Gastrocnemius medialis (tissue), 4 donors: ENCODE results near the gene OGA. TPM values are rescaled to one million over a fixed set of nuclear protein-coding genes. Genes with fewer than 3 reads are reported as not detected.
A peak's percentile ranks its signal among the peaks of the same experiment; 100 is the strongest.

Source experiments
- ATAC-seq, 2 donors: fragments of 150-250 bp; one replicate each; pipeline ENCODE4 v1.9.1; 2016
- DNase-seq, 2 donors: peaks; one replicate each; pipeline ENCODE4 v3.0.0-alpha.2; 2019
- H3K27ac ChIP-seq, 4 donors: fragments of 200-600 bp; sonication (generic); 1 replicate in 1 of 4; 2 replicates in 3 of 4; pipeline ENCODE4 v1.5.1; 2016 to 2018; ENCODE audit warnings: mild to moderate bottlenecking in 2 of 4, moderate library complexity in 1 of 4
- H3K27me3 ChIP-seq, 3 donors: fragments of 200-600 bp; sonication (generic) in 2 of 3; 1 replicate in 1 of 3; 2 replicates in 2 of 3; pipeline versions ENCODE4 v1.5.1 to v1.6.0; 2016 to 2019; ENCODE audit warnings: mild to moderate bottlenecking in 1 of 3, moderate library complexity in 1 of 3
- H3K36me3 ChIP-seq, 2 donors: fragments of 200-600 bp; sonication (generic) in 1 of 2; one replicate each; pipeline ENCODE4 v1.5.1; 2017 to 2018
- H3K4me1 ChIP-seq, 2 donors: fragments of 200-600 bp; sonication (generic) in 1 of 2; one replicate each; pipeline ENCODE4 v1.5.1; 2016 to 2017; ENCODE audit warnings: mild to moderate bottlenecking in 2 of 2
- H3K4me3 ChIP-seq, 4 donors: fragments of 200-600 bp; sonication (generic) in 3 of 4; 1 replicate in 1 of 4; 2 replicates in 3 of 4; pipeline ENCODE4 v1.5.1; 2016 to 2019; ENCODE audit warnings: mild to moderate bottlenecking in 2 of 4
- H3K9me3 ChIP-seq, 3 donors: fragments of 200-600 bp; sonication (generic) in 2 of 3; 1 replicate in 1 of 3; 2 replicates in 2 of 3; pipeline ENCODE4 v1.5.1; 2016 to 2019
- CTCF ChIP-seq, 5 experiments: fragments of 450-650 bp in 3 of 5; fragments of 200-600 bp in 2 of 5; sonication (generic) in 2 of 5; IDR thresholded peaks in 4 of 5; conservative IDR thresholded peaks in 1 of 5; 1 replicate in 4 of 5; 2 replicates in 1 of 5; pipeline ENCODE4 v1.5.1; 2016 to 2019; ENCODE audit warnings: antibody characterized with exemption in 5 of 5, mild to moderate bottlenecking in 3 of 5, moderate library complexity in 3 of 5
- POLR2A ChIP-seq, 2 donors: fragments of 450-650 bp; IDR thresholded peaks; one replicate each; pipeline ENCODE4 v1.6.1; 2017; ENCODE audit warnings: antibody characterized with exemption in 2 of 2, mild to moderate bottlenecking in 2 of 2, moderate library complexity in 2 of 2
- in situ Hi-C, 4 donors: fragments of 200-750 bp; cut with MboI; loops; one replicate each; pipeline versions ENCODE4 v1.15.0 to v1.8.0; 2017; ENCODE audit warnings: low sequenced_read_pairs in 4 of 4
- intact Hi-C: fragments of 100-400 bp; cut with DNase I; formaldehyde crosslinking; loops from one replicate; pipeline ENCODE4 v1.15.1; 2023; ENCODE audit warnings: low total_unique reads
- total RNA-seq, 4 donors: library from RNA; depleted of rRNA; stranded (reverse); fragments of >200 nt; gene quantifications; one replicate each; pipeline versions ENCODE4 v1.1.0 to v1.2.3, GENCODE V29; 2016

Gene OGA
- total RNA-seq, 4 donors from 2014 or later = 25.8 to 85.5 (median 48.3) TPM

- intact Hi-C loops (loop anchor here (2.0 kb wide), 1 partner anchor 47 kb away; no protein-coding TSS in a partner anchor), in situ Hi-C loops (loop anchor here in 1 of 4 donors (10.0 kb wide), 1 partner anchor 233 kb away; no protein-coding TSS in a partner anchor)
- Histone ChIP-seq H3K9me3 (no peaks in the 10 kb centered on the region), H3K4me1 (peaks cover 21 to 39% of the 10 kb centered on the region in 2 donors), H3K27ac (no peak overlapping the region), H3K36me3 (peaks cover 0 to 3% of the 10 kb centered on the region in 2 donors), H3K27me3 (no peaks in the 10 kb centered on the region), H3K4me3 (no peak overlapping the region)
- no peak for ATAC-seq
- DNase-seq = no peak
- TF ChIP-seq POLR2A (IDR thresholded peaks at IDR 0.05) = no peak
- TF ChIP-seq CTCF (IDR thresholded peaks at IDR 0.05 in 4 of 5, conservative IDR thresholded peaks at IDR 0.05 in 1 of 5) = no peak
Measured at GRCh38 chr10:101841826-101842225, 23.6 kb upstream of the OGA start.

GRCh38 chr10:101840741-101841453 is 22.7 kb upstream of the OGA start:
- ATAC-seq = peak; percentile 80 to 86
- TF ChIP-seq POLR2A (IDR thresholded peaks at IDR 0.05) (no peak), CTCF (IDR thresholded peaks at IDR 0.05 in 4 of 5, conservative IDR thresholded peaks at IDR 0.05 in 1 of 5) (peak; percentile 72 to 95 (median 89))
- Histone ChIP-seq H3K27ac (no peak overlapping the region), H3K4me1 (peaks cover 21 to 39% of the 10 kb centered on the region in 2 donors), H3K4me3 (peak overlapping the region; percentile 29 to 53 (median 46)), H3K9me3 (no peaks in the 10 kb centered on the region), H3K36me3 (no peaks in the 10 kb centered on the region), H3K27me3 (no peaks in the 10 kb centered on the region)
- intact Hi-C loops (loop anchor here (1.0 to 2.0 kb wide), 3 partner anchors 48 to 232 kb away; no protein-coding TSS in a partner anchor), in situ Hi-C loops (loop anchor here in 1 of 4 donors (10.0 kb wide), 1 partner anchor 234 kb away; no protein-coding TSS in a partner anchor)
- DNase-seq = peak; percentile 40 to 60

- peak overlapping the region in 3 of 4 donors; percentile 22 to 48 (median 44) for H3K4me3 ChIP-seq
- H3K27me3 ChIP-seq = no peaks in the 10 kb centered on the region
- ATAC-seq = peak in 1 of 2 donors; percentile 2
- in situ Hi-C loops = loop anchor here in 1 of 4 donors (10.0 kb wide), 1 partner anchor 235 kb away; no protein-coding TSS in a partner anchor
- no peak for DNase-seq
- peaks cover 21 to 39% of the 10 kb centered on the region in 2 donors for H3K4me1 ChIP-seq
- intact Hi-C loops = loop anchor here (1.0 to 2.0 kb wide), 3 partner anchors 49 to 233 kb away; no protein-coding TSS in a partner anchor
- H3K36me3 ChIP-seq = no peaks in the 10 kb centered on the region
- no peak overlapping the region for H3K27ac ChIP-seq
- TF ChIP-seq CTCF (IDR thresholded peaks at IDR 0.05 in 4 of 5, conservative IDR thresholded peaks at IDR 0.05 in 1 of 5) (no peak), POLR2A (IDR thresholded peaks at IDR 0.05) (no peak)
- H3K9me3 ChIP-seq = no peaks in the 10 kb centered on the region
Measured at GRCh38 chr10:101840102-101840684, 21.9 kb upstream of the OGA start.

GRCh38 chr10:101839416-101840063 is 21.3 kb upstream of the OGA start:
- Histone ChIP-seq H3K4me1 (peaks cover 18 to 39% of the 10 kb centered on the region in 2 donors), H3K27ac (no peak overlapping the region), H3K4me3 (peak overlapping the region in 3 of 4 donors; percentile 22 to 35 (median 27)), H3K9me3 (no peaks in the 10 kb centered on the region), H3K36me3 (no peaks in the 10 kb centered on the region), H3K27me3 (no peaks in the 10 kb centered on the region)
- DNase-seq (no peak), ATAC-seq (no peak)
- TF ChIP-seq POLR2A (IDR thresholded peaks at IDR 0.05) (no peak), CTCF (IDR thresholded peaks at IDR 0.05 in 4 of 5, conservative IDR thresholded peaks at IDR 0.05 in 1 of 5) (no peak)
- in situ Hi-C loops (loop anchor here in 2 of 4 donors (5.0 to 10.0 kb wide), 3 partner anchors 173 to 235 kb away; no protein-coding TSS in a partner anchor), intact Hi-C loops (loop anchor here (1.0 to 2.0 kb wide), 3 partner anchors 49 to 234 kb away; no protein-coding TSS in a partner anchor)
